ENCODE results near the gene SLC40A1. TPM values are rescaled to one million over a fixed set of nuclear protein-coding genes. Genes with fewer than 3 reads are reported as not detected.

The SLC40A1 gene
- total and polyA plus RNA-seq, 2 of the 13 experiments (the other 11 are each of a cell fraction or from before 2014, with no cell fraction given) = 10.6 to 24.9 TPM

GRCh38 chr2:189533288-189534035, 47.1 kb downstream of the SLC40A1 start (continued):
- TF ChIP-seq ZNF281 (CRISPR knock-in tag; IDR thresholded peaks at IDR 0.05; ENCODE audit: borderline replicate concordance) (no peak), ZNF691 (CRISPR knock-in tag; IDR thresholded peaks at IDR 0.05; ENCODE audit: borderline replicate concordance, low read depth) (no peak), NCOA2 (CRISPR knock-in tag; IDR thresholded peaks at IDR 0.05) (peak; percentile 37; the same call in 1 of the 2 replicates), ZFP36L2 (CRISPR knock-in tag; IDR thresholded peaks at IDR 0.05) (no peak), RERE (CRISPR knock-in tag; IDR thresholded peaks at IDR 0.05; ENCODE audit: low read depth) (no peak), ZNF652 (CRISPR knock-in tag; IDR thresholded peaks at IDR 0.05; ENCODE audit: borderline replicate concordance, low read depth) (peak; percentile 19; the same call in 1 of the 2 replicates), STAG1 (CRISPR knock-in tag; IDR thresholded peaks at IDR 0.05) (no peak), NKX3-1 (CRISPR knock-in tag; IDR thresholded peaks at IDR 0.05) (no peak), HNF4A (CRISPR knock-in tag; IDR thresholded peaks at IDR 0.05) (peak; percentile 84), IKZF5 (CRISPR knock-in tag; IDR thresholded peaks at IDR 0.05) (no peak), ZFP1 (CRISPR knock-in tag; IDR thresholded peaks at IDR 0.05) (no peak), AHDC1 (CRISPR knock-in tag; IDR thresholded peaks at IDR 0.05; ENCODE audit: borderline replicate concordance) (peak; percentile 73; the same call in 1 of the 2 replicates)
